Hepatocyte (in vitro differentiated cells): ENCODE results near the gene CPT1B. TPM values are rescaled to one million over a fixed set of nuclear protein-coding genes. Genes with fewer than 3 reads are reported as not detected.
A peak's percentile ranks its signal among the peaks of the same experiment; 100 is the strongest.

ENCODE experiments used
- DNase-seq: peaks from one replicate; pipeline ENCODE4 v3.0.0-alpha.2; 2016; ENCODE audit warnings: low spot score
- H2AFZ ChIP-seq: fragments of 200-600 bp; sonication (generic); 2 replicates; pipeline ENCODE4 v1.6.0; 2016; ENCODE audit warnings: antibody characterized with exemption, mild to moderate bottlenecking
- H3K27ac ChIP-seq: fragments of 200-600 bp; sonication (generic); 2 replicates; pipeline ENCODE4 v1.5.1; 2016; ENCODE audit warnings: mild to moderate bottlenecking
- H3K27me3 ChIP-seq: fragments of 200-600 bp; sonication (generic); 2 replicates; pipeline ENCODE4 v1.6.1; 2016
- H3K36me3 ChIP-seq: fragments of 200-600 bp; sonication (generic); replicated peaks from 2 replicates; pipeline ENCODE4 v1.5.1; 2016; ENCODE audit warnings: low read depth; ENCODE audit not compliant: insufficient read depth
- H3K4me1 ChIP-seq: fragments of 200-600 bp; sonication (generic); 2 replicates; pipeline ENCODE4 v1.5.1; 2016; ENCODE audit warnings: mild to moderate bottlenecking, moderate library complexity; ENCODE audit not compliant: insufficient read depth
- H3K4me2 ChIP-seq: fragments of 200-600 bp; sonication (generic); 2 replicates; pipeline ENCODE4 v1.6.0; 2016
- H3K4me3 ChIP-seq: fragments of 200-600 bp; sonication (generic); 2 replicates; pipeline ENCODE4 v1.5.1; 2016; ENCODE audit warnings: mild to moderate bottlenecking
- H3K79me2 ChIP-seq: fragments of 200-600 bp; sonication (generic); 2 replicates; pipeline ENCODE4 v1.6.0; 2017; ENCODE audit warnings: mild to moderate bottlenecking
- H3K9me2 ChIP-seq: fragments of 200-600 bp; sonication (generic); replicated peaks from 2 replicates; pipeline ENCODE4 v1.6.0; 2017; ENCODE audit warnings: mild to moderate bottlenecking; ENCODE audit not compliant: insufficient read depth
- H3K9me3 ChIP-seq: fragments of 200-600 bp; sonication (generic); 2 replicates; pipeline ENCODE4 v1.5.1; 2016; ENCODE audit warnings: low read depth, mild to moderate bottlenecking
- H4K20me1 ChIP-seq: fragments of 200-600 bp; sonication (generic); 2 replicates; pipeline ENCODE4 v1.6.0; 2016; ENCODE audit warnings: mild to moderate bottlenecking; ENCODE audit not compliant: insufficient read depth, poor library complexity, severe bottlenecking
- EZH2 ChIP-seq: fragments of 200-600 bp; sonication (generic); IDR thresholded peaks from 2 replicates; pipeline ENCODE4 v1.6.1; 2016; ENCODE audit warnings: antibody characterized with exemption, mild to moderate bottlenecking, borderline replicate concordance
- EZH2phosphoT487 ChIP-seq: fragments of 200-600 bp; sonication (generic); IDR thresholded peaks from one replicate; pipeline ENCODE4 v1.6.1; 2018; ENCODE audit warnings: antibody characterized with exemption, mild to moderate bottlenecking, low read depth, moderate library complexity; ENCODE audit not compliant: unreplicated experiment, severe bottlenecking
- WGBS: methylation state at CpG from one replicate; pipeline ENCODE4 v1.1.6; 2016; ENCODE audit warnings: low lambda C conversion rate; ENCODE audit errors: missing lambda C conversion rate; 5-methylcytosine and 5-hydroxymethylcytosine counted together
- polyA plus RNA-seq: library from polyadenylated mRNA; unstranded; fragments of >200 nt; fragmentation: Nextera tagmentation; extraction: Ambion mirVana; gene quantifications from 2 replicates; pipeline ENCODE4 v1.2.1, GENCODE V29; 2016
- total RNA-seq: library from RNA; depleted of rRNA; stranded (reverse); fragments of >200 nt; gene quantifications from 2 replicates; pipeline ENCODE4 v1.2.3, GENCODE V29; 2014
- TF ChIP-seq, protein P1 (sequence below): fragments of 200-600 bp; sonication (generic); IDR thresholded peaks from 2 replicates; pipeline ENCODE4 v1.5.1; 2016; ENCODE audit warnings: antibody characterized with exemption, mild to moderate bottlenecking; ENCODE audit not compliant: poor library complexity

The CPT1B gene
- total and polyA plus RNA-seq, 2 experiments from 2014 or later = 27.5 to 64.0 TPM

DNA sequence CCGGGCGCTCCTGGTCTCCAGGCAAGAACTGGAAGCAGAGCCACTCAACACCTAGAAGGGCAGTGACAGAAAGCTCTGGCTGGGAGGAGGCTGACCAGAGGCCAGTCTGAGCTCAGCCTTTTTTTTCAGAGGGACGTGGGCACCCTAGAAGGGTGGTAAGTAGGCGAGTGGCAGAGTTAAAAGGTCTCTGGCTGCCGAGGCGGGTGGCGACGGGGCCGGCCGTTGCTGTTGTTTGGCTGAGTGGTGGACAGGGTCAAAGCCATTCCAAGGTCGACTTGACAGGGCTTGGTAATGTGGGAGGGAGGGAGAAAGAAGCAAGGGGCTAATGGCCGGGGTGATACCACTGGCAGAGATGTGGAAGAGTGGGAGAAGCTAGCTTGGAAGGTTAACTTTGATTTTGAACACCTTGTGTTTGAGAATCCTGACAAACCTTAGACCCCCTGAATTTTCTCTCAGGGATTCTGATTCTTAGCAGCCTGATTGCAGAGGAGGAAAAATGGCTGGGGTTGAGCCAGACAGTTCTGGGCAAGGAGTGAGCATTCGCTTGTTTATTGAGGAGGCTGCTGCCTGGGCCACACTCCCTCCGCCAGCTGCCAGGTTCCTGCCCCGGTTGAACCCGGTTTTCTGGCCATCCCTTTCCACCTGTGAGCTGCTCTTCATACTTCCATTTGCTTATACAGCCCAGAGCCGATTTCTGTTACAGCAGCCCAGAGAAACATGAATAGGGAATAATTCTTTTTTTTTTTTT is 14.6 kb downstream of the CPT1B start:
- Histone ChIP-seq H3K27ac (peak overlapping the region; percentile 85), H3K4me3 (peak overlapping the region; percentile 37), H3K9me2 (no peaks in the 10 kb centered on the region), H3K4me1 (peaks cover 12% of the 10 kb centered on the region), H3K36me3 (no peaks in the 10 kb centered on the region), H3K27me3 (no peaks in the 10 kb centered on the region), H3K79me2 (no peaks in the 10 kb centered on the region), H3K4me2 (peak overlapping the region; percentile 89), H4K20me1 (no peaks in the 10 kb centered on the region), H2AFZ (peak overlapping the region; percentile 63), H3K9me3 (no peaks in the 10 kb centered on the region)
- WGBS = 30% methylated on average over 17 of the region's 17 CpGs
- TF ChIP-seq EZH2 (no peak), EZH2phosphoT487 (no peak)
- TF ChIP-seq, protein P1, sequence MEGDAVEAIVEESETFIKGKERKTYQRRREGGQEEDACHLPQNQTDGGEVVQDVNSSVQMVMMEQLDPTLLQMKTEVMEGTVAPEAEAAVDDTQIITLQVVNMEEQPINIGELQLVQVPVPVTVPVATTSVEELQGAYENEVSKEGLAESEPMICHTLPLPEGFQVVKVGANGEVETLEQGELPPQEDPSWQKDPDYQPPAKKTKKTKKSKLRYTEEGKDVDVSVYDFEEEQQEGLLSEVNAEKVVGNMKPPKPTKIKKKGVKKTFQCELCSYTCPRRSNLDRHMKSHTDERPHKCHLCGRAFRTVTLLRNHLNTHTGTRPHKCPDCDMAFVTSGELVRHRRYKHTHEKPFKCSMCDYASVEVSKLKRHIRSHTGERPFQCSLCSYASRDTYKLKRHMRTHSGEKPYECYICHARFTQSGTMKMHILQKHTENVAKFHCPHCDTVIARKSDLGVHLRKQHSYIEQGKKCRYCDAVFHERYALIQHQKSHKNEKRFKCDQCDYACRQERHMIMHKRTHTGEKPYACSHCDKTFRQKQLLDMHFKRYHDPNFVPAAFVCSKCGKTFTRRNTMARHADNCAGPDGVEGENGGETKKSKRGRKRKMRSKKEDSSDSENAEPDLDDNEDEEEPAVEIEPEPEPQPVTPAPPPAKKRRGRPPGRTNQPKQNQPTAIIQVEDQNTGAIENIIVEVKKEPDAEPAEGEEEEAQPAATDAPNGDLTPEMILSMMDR = no peak
- DNase-seq = no peak

DNA sequence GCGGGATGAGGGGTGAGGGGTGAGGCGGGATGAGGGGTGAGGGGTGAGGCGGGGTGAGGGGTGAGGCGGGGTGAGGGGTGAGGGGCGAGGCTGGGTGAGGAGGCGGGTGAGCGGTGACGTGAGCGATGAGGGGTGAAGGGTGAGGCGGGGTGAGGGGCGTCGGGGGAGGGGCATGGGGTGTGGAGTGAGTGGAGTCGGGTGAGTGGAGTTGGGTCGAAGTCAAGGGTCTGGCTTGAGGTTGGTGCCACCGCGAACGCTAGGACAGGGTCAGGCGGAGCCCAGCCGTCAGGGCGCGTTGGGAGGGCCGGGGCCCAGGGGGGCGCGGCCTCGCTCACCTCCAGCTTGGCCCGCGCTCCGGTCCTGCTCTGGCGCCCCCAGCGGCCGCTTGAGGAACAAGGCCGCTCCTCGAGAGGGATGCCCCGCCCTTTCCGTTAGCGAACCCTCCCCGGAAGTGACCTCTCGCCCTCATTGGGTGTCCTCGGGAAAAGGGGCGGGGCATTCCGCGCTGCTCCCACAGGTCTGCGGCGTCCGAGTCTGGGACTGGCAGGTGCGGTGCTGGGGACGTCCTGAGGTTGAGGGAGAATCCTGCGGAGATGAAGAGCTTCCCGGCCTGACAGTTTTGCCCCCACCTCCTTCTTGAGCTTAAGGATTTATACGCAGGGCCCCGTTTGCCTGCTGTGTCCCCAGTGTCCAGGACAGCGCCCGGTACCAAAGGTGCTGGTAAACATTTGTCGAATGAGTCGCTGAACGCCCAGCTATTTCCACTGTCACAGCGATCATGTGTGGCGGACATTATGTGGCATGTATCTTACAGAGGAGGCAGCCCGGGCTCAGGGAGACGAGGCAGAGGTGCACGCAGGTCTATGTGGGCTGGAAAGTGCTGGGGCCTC is 15.5 kb downstream of the CPT1B start, which contains the start of gene SYCE3:
Gene SYCE3, minus strand, starts transcription at position 397 of the 890 bp plus-strand sequence. CDS start 6,514 bp downstream, outside the sequence.
- Histone ChIP-seq H3K4me2 (peak within 1 kb of the TSS; percentile 89), H3K4me1 (peaks cover 12% of the 10 kb centered on the region), H3K9me3 (no peaks in the 10 kb centered on the region), H3K9me2 (no peaks in the 10 kb centered on the region), H3K79me2 (no peaks in the 10 kb centered on the region), H2AFZ (peak within 1 kb of the TSS; percentile 63), H4K20me1 (no peaks in the 10 kb centered on the region), H3K4me3 (peak within 1 kb of the TSS; percentile 37), H3K27ac (peak within 1 kb of the TSS; percentile 85), H3K36me3 (no peaks in the 10 kb centered on the region), H3K27me3 (no peaks in the 10 kb centered on the region)
- WGBS = 1% methylated on average over 22 of the region's 61 CpGs
- peak; percentile 99 for DNase-seq
- no peak for TF ChIP-seq EZH2
- TF ChIP-seq, protein P1 = peak; percentile 89

DNA sequence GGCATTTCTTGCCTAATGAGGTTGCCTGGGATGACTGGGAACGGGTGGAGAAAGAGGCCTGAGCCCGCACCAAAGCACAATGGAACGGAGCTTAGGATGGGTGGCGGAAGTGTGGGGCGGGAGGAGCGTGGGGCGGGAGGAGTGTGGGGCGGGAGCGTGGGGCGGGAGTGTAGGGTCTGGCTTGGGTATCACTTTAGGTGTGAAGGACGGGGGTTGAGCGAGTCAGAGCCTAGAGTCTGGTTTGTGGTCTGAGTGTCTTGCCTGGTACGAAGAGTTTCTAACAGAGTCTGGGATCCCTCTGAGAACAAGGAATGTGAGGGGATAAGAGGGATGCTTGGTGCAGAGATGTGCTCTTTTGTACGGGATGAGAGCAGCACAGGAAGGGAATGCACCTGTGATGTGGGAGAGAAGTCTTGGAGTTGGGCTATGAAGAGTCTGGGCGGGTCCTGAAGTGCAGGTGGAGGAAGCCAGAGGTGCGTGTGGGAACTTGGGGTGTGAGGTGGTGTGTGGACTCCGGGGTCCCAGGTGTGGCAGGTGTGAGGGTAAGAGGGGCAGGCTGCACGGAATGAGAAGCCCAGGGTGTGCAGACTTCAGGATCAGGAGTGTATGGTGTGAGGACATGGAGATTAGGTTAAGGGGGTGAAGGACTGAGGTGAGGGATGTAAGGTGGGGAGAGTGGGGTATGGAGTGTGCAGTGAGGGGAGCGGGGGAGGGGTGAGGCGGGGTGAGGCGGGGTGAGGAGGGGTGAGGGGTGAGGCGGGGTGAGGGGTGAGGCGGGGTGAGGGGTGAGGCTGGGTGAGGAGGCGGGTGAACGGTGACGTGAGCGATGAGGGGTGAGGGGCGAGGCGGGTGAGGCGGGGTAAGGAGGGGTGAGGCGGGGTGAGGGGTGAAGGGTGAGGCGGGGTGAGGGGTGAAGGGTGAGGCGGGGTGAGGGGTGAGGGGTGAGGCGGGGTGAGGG is 16.5 kb downstream of the CPT1B start:
- no peak overlapping the region for H3K27ac ChIP-seq
- no peaks in the 10 kb centered on the region for H3K9me2 ChIP-seq
- H3K79me2 ChIP-seq = no peaks in the 10 kb centered on the region
- H3K4me1 ChIP-seq = peaks cover 12% of the 10 kb centered on the region
- DNase-seq = no peak
- H3K4me3 ChIP-seq = no peak overlapping the region
- no peaks in the 10 kb centered on the region for H3K9me3 ChIP-seq
- no peaks in the 10 kb centered on the region for H4K20me1 ChIP-seq
- 73% methylated on average over 16 of the region's 34 CpGs for WGBS
- TF ChIP-seq EZH2 = no peak
- TF ChIP-seq, protein P1 = no peak
- no peak for TF ChIP-seq EZH2phosphoT487
- no peaks in the 10 kb centered on the region for H3K36me3 ChIP-seq
- H3K4me2 ChIP-seq = no peak overlapping the region
- no peak overlapping the region for H2AFZ ChIP-seq
- H3K27me3 ChIP-seq = no peaks in the 10 kb centered on the region
